H1 (cell line): Measurements from ENCODE around the gene TBKBP1. TPM values are rescaled to one million over a fixed set of nuclear protein-coding genes. Genes with fewer than 3 reads are reported as not detected.

Source experiments
- CTCF ChIA-PET: fragments of 300-600 bp; sonication (Branson Sonifier 250); formaldehyde crosslinking; loops from one replicate; lab custom pipeline; 2021; ENCODE audit not compliant: partially characterized antibody; lab: Charles Lee
- POLR2A ChIA-PET: fragments of 300-600 bp; sonication (Branson Sonifier 250); formaldehyde crosslinking; loops from one replicate; lab custom pipeline; 2021; ENCODE audit warnings: inconsistent platforms; ENCODE audit not compliant: partially characterized antibody; lab: Charles Lee
- DNase-seq, 2 experiments: peaks; one replicate each; pipeline versions ENCODE4 v3.0.0 to v3.0.0-alpha.2; 2010 to 2022; ENCODE audit warnings: low spot score in 2 of 2, low read depth in 1 of 2, mixed read lengths in 1 of 2
- FAIRE-seq: peaks from 2 replicates; lab custom pipeline; 2011; peaks lifted over from hg19 to GRCh38; lab: Jason Lieb, UNC
- H2AFZ ChIP-seq: 2 replicates; pipeline ENCODE4 v1.8.1; 2012; ENCODE audit warnings: low read length, inconsistent platforms
- H2AK5ac ChIP-seq: 2 replicates; pipeline ENCODE4 v1.6.1; 2013; ENCODE audit warnings: low read depth, low read length
- H2BK120ac ChIP-seq: replicated peaks from 2 replicates; pipeline ENCODE3; 2013; ENCODE audit warnings: low read depth, low read length, inconsistent platforms
- H2BK12ac ChIP-seq: 2 replicates; pipeline ENCODE4 v1.6.1; 2013; ENCODE audit warnings: low read depth, low read length
- H2BK15ac ChIP-seq: 2 replicates; pipeline ENCODE4 v1.6.1; 2013; ENCODE audit warnings: low read length
- H2BK20ac ChIP-seq: 2 replicates; pipeline ENCODE4 v1.6.1; 2013; ENCODE audit warnings: low read length
- H2BK5ac ChIP-seq: 2 replicates; pipeline ENCODE4 v1.6.1; 2013; ENCODE audit warnings: low read depth, low read length
- H3K14ac ChIP-seq: 2 replicates; pipeline ENCODE4 v1.6.1; 2013; ENCODE audit warnings: inconsistent platforms; ENCODE audit not compliant: insufficient read length
- H3K18ac ChIP-seq: 2 replicates; pipeline ENCODE4 v1.6.1; 2013; ENCODE audit warnings: low read length; ENCODE audit errors: extremely low read depth
- H3K23ac ChIP-seq: 2 replicates; pipeline ENCODE4 v1.6.1; 2013; ENCODE audit warnings: inconsistent platforms; ENCODE audit not compliant: insufficient read length
- H3K23me2 ChIP-seq: 2 replicates; pipeline ENCODE4 v1.6.1; 2013; ENCODE audit warnings: low read depth, low read length
- H3K27ac ChIP-seq: 2 replicates; pipeline ENCODE4 v1.6.1; 2011; ENCODE audit warnings: low read depth, low read length, inconsistent platforms
- H3K27me3 ChIP-seq, 4 experiments: replicated peaks in 1 of 4; 1 replicate in 1 of 4; 2 replicates in 3 of 4; pipeline versions ENCODE4 v1.6.1 to v1.8.1; 2011 to 2013; ENCODE audit warnings: low read length in 3 of 4, mild to moderate bottlenecking in 3 of 4, inconsistent platforms in 2 of 4, mixed read lengths in 2 of 4, moderate library complexity in 1 of 4; ENCODE audit not compliant: control insufficient read depth in 3 of 4, insufficient read depth in 3 of 4; ENCODE audit errors: extremely low read depth in 1 of 4
- H3K36me3 ChIP-seq, 4 experiments: 2 replicates each; pipeline versions ENCODE4 v1.6.1 to v1.8.1; 2011 to 2013; ENCODE audit warnings: mild to moderate bottlenecking in 4 of 4, low read length in 3 of 4, moderate library complexity in 2 of 4, control low read depth in 1 of 4, inconsistent platforms in 1 of 4; ENCODE audit not compliant: insufficient read depth in 4 of 4, control insufficient read depth in 2 of 4
- H3K4ac ChIP-seq: replicated peaks from 2 replicates; pipeline ENCODE3; 2013; ENCODE audit warnings: low read length, low read depth, mixed read lengths, inconsistent platforms; ENCODE audit not compliant: insufficient read length
- H3K4me1 ChIP-seq, 4 experiments: replicated peaks in 1 of 4; 1 replicate in 1 of 4; 2 replicates in 3 of 4; pipeline versions ENCODE4 v1.6.1 to v1.8.1; 2011 to 2013; ENCODE audit warnings: low read length in 3 of 4, inconsistent platforms in 2 of 4, mixed read lengths in 1 of 4; ENCODE audit not compliant: insufficient read depth in 4 of 4, control insufficient read depth in 3 of 4
- H3K4me2 ChIP-seq, 2 experiments: 2 replicates each; pipeline versions ENCODE4 v1.6.1 to v1.8.1; 2011 to 2013; ENCODE audit warnings: low read depth in 2 of 2, low read length in 2 of 2, control low read depth in 1 of 2, inconsistent platforms in 1 of 2, mild to moderate bottlenecking in 1 of 2; ENCODE audit not compliant: insufficient read depth in 1 of 2
- H3K4me3 ChIP-seq, 4 experiments: fragments of 200-600, 300-600 bp in 1 of 4; sonication (generic), shearing (Covaris generic), sonication (Bioruptor Twin) in 1 of 4; 2 replicates each; pipeline versions ENCODE4 v1.5.1 to v1.8.1; 2011 to 2016; ENCODE audit warnings: low read length in 4 of 4, low read depth in 3 of 4, control low read depth in 2 of 4, inconsistent platforms in 2 of 4, mild to moderate bottlenecking in 2 of 4, mixed read lengths in 1 of 4, moderate library complexity in 1 of 4; ENCODE audit not compliant: insufficient read depth in 2 of 4; ENCODE audit errors: extremely low read depth in 1 of 4
- H3K56ac ChIP-seq: replicated peaks from 2 replicates; pipeline ENCODE3; 2013; ENCODE audit warnings: low read depth, mild to moderate bottlenecking, mixed read lengths, low read length, inconsistent platforms; ENCODE audit not compliant: insufficient read length
- H3K79me1 ChIP-seq: 2 replicates; pipeline ENCODE4 v1.6.1; 2013; ENCODE audit warnings: low read depth, low read length, control low read depth
- H3K79me2 ChIP-seq, 2 experiments: 2 replicates each; pipeline versions ENCODE4 v1.6.1 to v1.8.1; 2012 to 2013; ENCODE audit warnings: low read length in 2 of 2, mild to moderate bottlenecking in 2 of 2, inconsistent platforms in 1 of 2; ENCODE audit not compliant: insufficient read depth in 2 of 2, control insufficient read depth in 1 of 2
- H3K9ac ChIP-seq, 4 experiments: replicated peaks in 1 of 4; 1 replicate in 1 of 4; 2 replicates in 3 of 4; pipeline versions ENCODE4 v1.6.1 to v1.8.1; 2011 to 2013; ENCODE audit warnings: low read depth in 3 of 4, low read length in 3 of 4, control low read depth in 2 of 4, mild to moderate bottlenecking in 2 of 4, moderate library complexity in 2 of 4, inconsistent platforms in 1 of 4; ENCODE audit errors: extremely low read depth in 1 of 4
- H3K9me3 ChIP-seq, 2 experiments: 2 replicates each; pipeline versions ENCODE4 v1.6.1 to v1.8.1; 2012 to 2013; ENCODE audit warnings: mild to moderate bottlenecking in 2 of 2, moderate library complexity in 2 of 2, control low read depth in 1 of 2, inconsistent platforms in 1 of 2, low read depth in 1 of 2, low read length in 1 of 2, mixed read lengths in 1 of 2; ENCODE audit not compliant: insufficient read depth in 2 of 2
- H4K20me1 ChIP-seq, 2 experiments: replicated peaks in 1 of 2; 2 replicates each; pipeline versions ENCODE3 to v1.8.1; 2011 to 2013; ENCODE audit warnings: inconsistent platforms in 2 of 2, low read length in 2 of 2, mild to moderate bottlenecking in 1 of 2; ENCODE audit not compliant: insufficient read depth in 2 of 2, control insufficient read depth in 1 of 2
- H4K5ac ChIP-seq: 2 replicates; pipeline ENCODE4 v1.6.1; 2013; ENCODE audit warnings: low read length, low read depth, mixed read lengths, inconsistent platforms; ENCODE audit not compliant: insufficient read length
- H4K8ac ChIP-seq: 2 replicates; pipeline ENCODE4 v1.8.0; 2013; ENCODE audit warnings: mild to moderate bottlenecking, moderate library complexity, low read length, inconsistent platforms; ENCODE audit not compliant: insufficient read depth; ENCODE audit errors: extremely low read depth
- H4K91ac ChIP-seq: replicated peaks from 2 replicates; pipeline ENCODE3; 2013; ENCODE audit warnings: low read length, mixed read lengths, inconsistent platforms; ENCODE audit not compliant: insufficient read length
- CBX5 ChIP-seq: fragments of 300-800, 300-1000 bp; sonication (generic); IDR thresholded peaks from 2 replicates; pipeline ENCODE4 v1.7.1; 2016; ENCODE audit warnings: antibody characterized with exemption, low read length, low read depth
- EZH2 ChIP-seq: fragments of 200-600 bp; sonication (generic); IDR thresholded peaks from 2 replicates; pipeline ENCODE4 v1.7.1; 2012; ENCODE audit warnings: low read depth, mild to moderate bottlenecking, moderate library complexity, low read length, inconsistent platforms; ENCODE audit not compliant: severe bottlenecking
- JUN ChIP-seq: IDR thresholded peaks from 2 replicates; pipeline ENCODE4 v1.6.1; 2011; ENCODE audit warnings: low read depth, mild to moderate bottlenecking, improper control_type of control experiment, low read length
- KDM4A ChIP-seq: IDR thresholded peaks from one replicate; pipeline ENCODE4 v1.7.1; 2012; ENCODE audit warnings: low read depth, mild to moderate bottlenecking, moderate library complexity, low read length, inconsistent platforms; ENCODE audit not compliant: severe bottlenecking
- NRF1 ChIP-seq: IDR thresholded peaks from 2 replicates; pipeline ENCODE4 v1.6.1; 2011; ENCODE audit warnings: mild to moderate bottlenecking, low read depth, low read length, improper control_type of control experiment
- RXRA ChIP-seq: IDR thresholded peaks from 2 replicates; pipeline ENCODE4 v1.6.1; 2011; ENCODE audit warnings: low read depth, mild to moderate bottlenecking, low read length, moderate library complexity; ENCODE audit not compliant: insufficient read depth
- SP2 ChIP-seq: IDR thresholded peaks from 2 replicates; pipeline ENCODE4 v1.6.1; 2012; ENCODE audit warnings: mild to moderate bottlenecking, low read length, inconsistent platforms
- SRF ChIP-seq: IDR thresholded peaks from 2 replicates; pipeline ENCODE4 v1.6.1; 2011; ENCODE audit warnings: mild to moderate bottlenecking, low read depth, low read length, moderate library complexity
- TCF12 ChIP-seq: IDR thresholded peaks from 2 replicates; pipeline ENCODE4 v1.6.1; 2011; ENCODE audit warnings: low read depth, mild to moderate bottlenecking, low read length
- WGBS, 2 experiments: shearing (Covaris generic) in 1 of 2; methylation state at CpG; one replicate each; pipeline versions ENCODE4 v1.1.6 to v1.1.7; 2013 to 2015; ENCODE audit warnings: low lambda C conversion rate in 2 of 2, mixed read lengths in 2 of 2, inconsistent platforms in 1 of 2, low coverage in 1 of 2, missing lambda C conversion rate in 1 of 2; ENCODE audit not compliant: insufficient replicate concordance in 2 of 2, insufficient coverage in 1 of 2, insufficient read length in 1 of 2; ENCODE audit errors: extremely low coverage in 1 of 2, missing lambda C conversion rate in 1 of 2; 5-methylcytosine and 5-hydroxymethylcytosine counted together
- polyA plus RNA-seq, 7 experiments: library from polyadenylated mRNA; depleted of rRNA in 3 of 7; stranded (reverse) in 5 of 7; unstranded in 2 of 7; fragments of >200 nt in 5 of 7; fragments of 200-250 nt in 2 of 7; gene quantifications; 1 replicate in 5 of 7; 2 replicates in 1 of 7; 4 replicates in 1 of 7; pipeline versions ENCODE4 v1.2.1 to v1.2.3, GENCODE V29; 2011 to 2013; ENCODE audit warnings: missing spikeins in 2 of 7, mixed read lengths in 2 of 7
- total RNA-seq: library from RNA; stranded (reverse); fragmentation: NEBNext Ultra II Directional; extraction: Animal tissue kit (Norgen Biotek cat#: 25700); gene quantifications from 2 replicates; pipeline ENCODE4 v1.2.1, GENCODE V29; 2021

TBKBP1 gene
- total and polyA plus RNA-seq, 2 of the 8 experiments (the other 6 are each of a cell fraction or from before 2014, with no cell fraction given), result 6.3 to 15.1 TPM

GRCh38 chr17:47751471-47751870 lies 57.5 kb downstream of the TBKBP1 start:
- FAIRE-seq, result no peak
- Histone ChIP-seq H3K4me2 (no peak overlapping the region), H3K36me3 (no peaks in the 10 kb centered on the region)

More at GRCh38 chr17:47751471-47751870, 57.5 kb downstream of the TBKBP1 start:
- Histone ChIP-seq H2BK20ac (no peak overlapping the region), H3K14ac (no peak overlapping the region), H2BK12ac (no peak overlapping the region), H2BK15ac (no peak overlapping the region), H4K20me1 (peaks cover 0 to 2% of the 10 kb centered on the region in 2 experiments), H3K18ac (no peak overlapping the region), H3K9me3 (no peaks in the 10 kb centered on the region), H3K4me3 (no peak overlapping the region), H4K8ac (no peak overlapping the region), H3K23ac (no peak overlapping the region), H3K79me2 (no peaks in the 10 kb centered on the region), H3K56ac (no peak overlapping the region), H4K91ac (no peak overlapping the region), H3K27ac (no peak overlapping the region), H3K23me2 (no peaks in the 10 kb centered on the region), H2BK120ac (no peak overlapping the region), H2AFZ (no peak overlapping the region), H3K9ac (no peak overlapping the region), H3K79me1 (no peaks in the 10 kb centered on the region), H3K4me1 (no peaks in the 10 kb centered on the region), H2BK5ac (no peak overlapping the region), H4K5ac (no peak overlapping the region), H2AK5ac (no peak overlapping the region), H3K27me3 (no peaks in the 10 kb centered on the region; a peak in 1 of 7 replicates), H3K4ac (no peak overlapping the region)
- no peak for TF ChIP-seq EZH2
- no peak for TF ChIP-seq SRF
- TF ChIP-seq CBX5, result no peak
- no peak for TF ChIP-seq NRF1
- no peak for TF ChIP-seq RXRA
- TF ChIP-seq KDM4A, result no peak
- TF ChIP-seq TCF12, result no peak
- no peak for TF ChIP-seq SP2
- no peak for TF ChIP-seq JUN
- no peak for DNase-seq
- WGBS, 2 experiments, result 93% methylated on average over 3 of the region's 3 CpGs; no CpG with 5 or more reads in 1 of the 2 experiments
- POLR2A ChIA-PET, result no interaction called here
- CTCF ChIA-PET, result interaction anchor here (2.6 kb wide), 1 partner anchor 10 kb away, joined by 9 read pairs; no protein-coding TSS in a partner anchor
